ENCODE data around the gene DUSP10. TPM values are rescaled to one million over a fixed set of nuclear protein-coding genes. Genes with fewer than 3 reads are reported as not detected.

The DUSP10 gene
- total and polyA plus RNA-seq, 7 donors: 2.5 to 19.9 (median 11.4) TPM

GRCh38 chr1:221747839-221748238 lies 6.0 kb upstream of the DUSP10 start:
- Histone ChIP-seq H3K9me3 (no peaks in the 10 kb centered on the region), H3K4me3 (no peak overlapping the region), H3K27ac (no peak overlapping the region), H3K27me3 (no peaks in the 10 kb centered on the region), H3K36me3 (no peaks in the 10 kb centered on the region), H3K4me1 (peaks cover 0 to 8% (median 3%) of the 10 kb centered on the region in 4 donors)
- WGBS, 2 donors: 71 to 85% methylated on average over 5 of the region's 5 CpGs
- no peak for DNase-seq
- TF ChIP-seq CTCF (IDR thresholded peaks at IDR 0.05) (no peak), POLR2AphosphoS5 (IDR thresholded peaks at IDR 0.05) (no peak), EP300 (IDR thresholded peaks at IDR 0.05) (no peak), POLR2A (IDR thresholded peaks at IDR 0.05) (no peak)
- intact Hi-C loops (cut with DNase I): loop anchor here (10.0 kb wide), 2 partner anchors 133 to 713 kb away; no protein-coding TSS in a partner anchor

- no peaks in the 10 kb centered on the region for H3K9me3 ChIP-seq
- H3K27me3 ChIP-seq: no peaks in the 10 kb centered on the region
- DNase-seq: no peak
- TF ChIP-seq POLR2A (IDR thresholded peaks at IDR 0.05) (no peak), CTCF (IDR thresholded peaks at IDR 0.05) (no peak), POLR2AphosphoS5 (IDR thresholded peaks at IDR 0.05) (no peak)
- H3K4me1 ChIP-seq: peaks cover 0 to 28% (median 20%) of the 10 kb centered on the region in 4 donors
- H3K36me3 ChIP-seq: peaks cover 0 to 1% (median 0%) of the 10 kb centered on the region in 4 donors
- H3K4me3 ChIP-seq: peak overlapping the region; percentile 67 to 82 (median 70)
- H3K27ac ChIP-seq: peak overlapping the region; percentile 96 to 99 (median 97)
- WGBS, 2 donors: 15 to 35% methylated on average over 16 of the region's 16 CpGs
- intact Hi-C loops (cut with DNase I): loop anchor here (1.0 to 10.0 kb wide), 10 partner anchors 104 to 865 kb away; partner anchors contain the start of gene HLX
These were observed 1.7 kb upstream of the DUSP10 start for GRCh38 chr1:221743416-221744208.

DNA sequence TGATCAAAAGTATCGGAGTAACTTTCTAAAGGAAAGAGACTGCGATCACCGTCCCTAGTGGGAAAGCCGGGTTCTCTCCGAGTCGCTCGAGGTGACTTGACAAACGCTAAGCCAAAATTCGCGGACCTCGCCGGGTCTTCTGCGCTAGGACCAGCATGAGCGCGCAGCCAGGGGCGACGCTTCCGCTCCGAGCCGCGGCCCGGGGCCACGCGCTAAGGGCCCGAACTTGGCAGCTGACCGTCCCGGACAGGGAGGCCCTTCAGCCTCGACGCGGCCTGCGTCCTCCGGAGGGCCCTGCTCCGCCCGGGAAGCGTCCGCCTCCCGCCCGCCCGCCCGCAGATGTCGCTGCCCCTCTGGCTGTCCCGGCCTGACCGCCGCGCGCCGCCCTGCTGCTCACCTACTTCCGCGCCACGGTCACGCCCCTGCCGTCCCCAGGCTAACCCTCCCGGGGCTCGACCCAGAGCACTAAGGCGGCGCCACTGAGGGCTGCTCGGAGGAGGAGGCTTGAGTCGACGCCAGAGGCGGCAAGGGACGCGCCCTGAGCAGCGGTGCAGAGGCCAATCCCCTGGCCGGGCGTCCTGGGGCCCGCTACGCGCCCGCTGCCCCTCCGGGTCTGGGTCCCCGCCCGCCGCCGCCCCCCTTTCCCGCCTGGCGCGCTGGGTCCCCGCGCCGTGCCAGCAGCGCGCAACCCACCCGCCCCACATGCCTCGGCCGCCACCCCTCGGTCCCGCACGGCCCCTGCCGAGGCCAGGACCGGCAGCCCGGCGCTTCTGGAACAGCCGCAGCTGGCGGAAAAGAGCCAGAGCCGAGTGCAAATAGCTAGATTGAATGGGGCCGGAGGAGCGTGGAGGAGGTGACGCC lies 896 bp upstream of the DUSP10 start:
- Histone ChIP-seq H3K36me3 (peaks cover 0 to 9% (median 0%) of the 10 kb centered on the region in 4 donors), H3K27ac (peak overlapping the region; percentile 96 to 99 (median 97)), H3K4me1 (peaks cover 0 to 36% (median 28%) of the 10 kb centered on the region in 4 donors), H3K9me3 (no peaks in the 10 kb centered on the region), H3K27me3 (no peaks in the 10 kb centered on the region), H3K4me3 (peak overlapping the region; percentile 67 to 82 (median 70))
- WGBS, 2 donors: 0% methylated on average over 98 of the region's 98 CpGs
- intact Hi-C loops (cut with DNase I): loop anchor here (1.0 to 10.0 kb wide), 10 partner anchors 105 to 864 kb away; partner anchors contain the start of gene HLX
- TF ChIP-seq POLR2AphosphoS5 (IDR thresholded peaks at IDR 0.05): peak in 3 of 4 donors; percentile 33 to 64 (median 62)
- no peak for TF ChIP-seq POLR2A (IDR thresholded peaks at IDR 0.05)
- DNase-seq: peak; percentile 91

DNA sequence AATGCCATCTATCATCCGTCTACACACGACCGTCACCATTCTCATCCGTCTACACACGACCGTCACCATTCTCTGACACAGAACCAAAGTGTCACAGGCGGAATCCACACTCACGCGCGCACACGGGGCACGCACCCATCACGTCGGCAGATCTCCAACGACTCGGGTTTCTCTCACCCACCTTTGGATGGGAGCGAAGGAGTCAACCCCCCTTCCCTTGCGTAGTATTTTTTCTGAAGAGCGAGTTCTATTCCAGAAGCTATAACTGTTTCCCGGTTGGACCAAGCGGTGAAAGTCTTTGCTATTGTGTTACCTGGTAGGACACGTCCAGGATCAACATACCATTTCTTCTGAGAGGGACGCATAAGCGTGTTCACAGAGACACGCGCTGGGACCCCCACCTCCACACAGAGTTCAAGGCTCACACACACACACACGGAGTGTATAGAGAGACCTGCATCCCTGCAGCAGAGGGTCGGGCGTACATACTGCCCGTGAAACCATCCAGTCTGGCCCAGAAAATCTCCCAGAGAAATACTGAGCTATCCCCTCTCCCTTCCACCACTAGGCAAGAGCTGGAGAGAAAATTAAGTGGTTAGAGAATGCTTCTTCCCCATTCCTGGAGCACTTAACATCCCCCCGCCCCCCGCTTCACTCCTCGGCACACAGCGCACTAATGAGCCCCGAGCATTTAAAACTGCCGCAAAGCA lies 741 bp downstream of the DUSP10 start:
- Histone ChIP-seq H3K27ac (peak overlapping the region; percentile 96 to 99 (median 97)), H3K4me3 (peak overlapping the region; percentile 67 to 82 (median 70)), H3K4me1 (peaks cover 0 to 53% (median 43%) of the 10 kb centered on the region in 4 donors), H3K27me3 (no peaks in the 10 kb centered on the region), H3K36me3 (peaks cover 0 to 9% (median 0%) of the 10 kb centered on the region in 4 donors), H3K9me3 (no peaks in the 10 kb centered on the region)
- 0% methylated on average over 36 of the region's 36 CpGs for WGBS, 2 donors
- TF ChIP-seq EP300 (IDR thresholded peaks at IDR 0.05) (no peak), POLR2AphosphoS5 (IDR thresholded peaks at IDR 0.05) (peak in 2 of 4 donors; percentile 5 to 18), CTCF (IDR thresholded peaks at IDR 0.05) (no peak), POLR2A (IDR thresholded peaks at IDR 0.05) (no peak)
- intact Hi-C loops (cut with DNase I): loop anchor here (2.0 to 10.0 kb wide), 9 partner anchors 32 to 716 kb away; no protein-coding TSS in a partner anchor
- peak; percentile 76 for DNase-seq
